HS-5 (cell line): ENCODE results near the gene CLN6.
"Not testable (repeated sequence)": the region's sequence is repeated elsewhere in the genome, so short reads cannot be mapped to it uniquely, and the experiment has no call there.

Experiments
- DNase-seq: peaks from one replicate; pipeline ENCODE4 v3.0.0-alpha.2; 2012; ENCODE audit warnings: low read depth

Gene CLN6

DNA sequence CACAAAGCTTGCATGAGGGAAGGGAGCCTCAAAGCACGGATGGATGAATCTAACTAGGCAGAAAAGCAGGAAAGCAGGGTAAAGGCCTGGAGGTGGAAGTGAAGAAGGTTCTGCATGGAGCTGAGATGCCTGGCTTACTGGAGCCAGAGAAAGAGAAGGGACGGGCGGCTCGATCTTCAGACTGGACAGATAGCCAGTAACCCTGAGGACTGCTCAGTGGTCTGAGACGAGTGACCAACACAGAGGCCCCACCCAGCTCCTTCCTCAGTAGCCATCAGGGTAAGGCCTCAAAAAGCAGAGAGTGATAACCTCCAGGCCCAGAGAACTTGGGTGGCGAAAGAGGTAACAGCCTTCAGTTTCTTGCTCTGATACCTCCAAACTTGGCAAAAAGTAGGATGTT, 6.4 kb downstream of the CLN6 start:
- no peak for DNase-seq

DNA sequence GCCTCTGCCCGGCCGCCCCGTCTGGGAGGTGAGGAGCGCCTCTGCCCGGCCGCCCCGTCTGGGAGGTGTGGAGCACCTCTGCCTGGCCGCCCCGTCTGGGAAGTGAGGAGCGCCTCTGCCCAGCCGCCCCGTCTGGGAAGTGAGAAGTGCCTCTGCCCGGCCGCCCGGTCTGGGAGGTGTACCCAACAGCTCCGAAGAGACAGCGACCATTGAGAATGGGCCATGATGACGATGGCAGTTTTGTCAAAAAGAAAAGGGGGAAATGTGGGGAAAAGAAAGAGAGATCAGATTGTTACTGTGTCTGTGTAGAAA, 7.1 kb downstream of the CLN6 start:
- DNase-seq, result not testable (repeated sequence)

DNA sequence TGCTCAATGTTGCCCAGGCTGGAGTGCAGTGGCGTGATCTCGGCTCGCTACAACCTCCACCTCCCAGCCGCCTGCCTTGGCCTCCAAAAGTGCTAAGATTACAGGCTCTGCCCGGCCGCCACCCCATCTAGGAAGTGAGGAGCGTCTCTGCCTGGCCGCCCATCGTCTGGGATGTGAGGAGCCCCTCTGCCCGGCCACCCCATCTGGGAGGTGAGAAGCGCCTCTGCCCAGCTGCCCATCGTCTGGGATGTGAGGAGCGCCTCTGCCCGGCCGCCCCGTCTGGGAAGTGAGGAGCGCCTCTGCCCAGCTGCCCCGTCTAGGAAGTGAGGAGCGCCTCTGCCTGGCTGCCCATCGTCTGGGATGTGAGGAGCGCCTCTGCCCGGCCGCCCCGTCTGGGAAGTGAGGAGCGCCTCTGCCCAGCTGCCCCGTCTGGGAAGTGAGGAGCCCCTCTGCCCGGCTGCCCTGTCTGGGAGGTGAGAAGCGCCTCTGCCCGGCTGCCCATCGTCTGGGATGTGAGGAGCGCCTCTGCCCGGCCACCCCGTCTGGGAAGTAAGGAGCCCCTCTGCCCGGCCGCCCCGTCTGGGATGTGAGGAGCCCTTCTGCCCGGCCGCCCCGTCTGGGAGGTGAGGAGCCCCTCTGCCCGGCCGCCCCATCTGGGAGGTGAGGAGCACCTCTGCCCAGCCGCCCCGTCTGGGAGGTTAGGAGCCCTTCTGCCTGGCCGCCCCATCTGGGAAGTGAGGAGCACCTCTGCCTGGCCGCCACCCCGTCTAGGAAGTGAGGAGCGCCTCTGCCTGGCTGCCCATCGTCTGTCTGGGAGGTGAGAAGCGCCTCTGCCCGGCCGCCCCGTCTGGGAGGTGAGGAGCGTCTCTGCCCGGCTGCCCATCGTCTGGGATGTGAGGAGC, 7.7 kb downstream of the CLN6 start:
- not testable (repeated sequence) for DNase-seq

DNA sequence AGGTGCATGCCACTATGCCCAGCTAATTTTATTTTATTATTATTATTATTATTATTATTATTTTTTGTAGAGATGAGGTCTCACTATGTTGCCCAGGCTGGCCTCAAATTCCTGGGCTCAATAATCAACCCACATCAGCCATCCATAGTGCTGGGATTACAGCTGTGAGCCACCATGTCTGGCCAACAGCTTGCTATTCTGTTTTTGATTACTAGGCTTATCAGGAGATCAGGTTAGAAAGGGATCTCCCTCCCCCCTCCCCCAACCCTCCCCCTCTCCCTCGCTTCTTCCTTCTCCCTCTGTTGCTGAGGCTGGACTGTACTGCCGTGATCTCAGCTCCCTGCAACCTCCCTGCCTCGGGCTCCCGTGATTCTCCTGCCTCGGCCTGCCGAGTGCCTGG, 8.6 kb downstream of the CLN6 start:
- DNase-seq, result no peak

DNA sequence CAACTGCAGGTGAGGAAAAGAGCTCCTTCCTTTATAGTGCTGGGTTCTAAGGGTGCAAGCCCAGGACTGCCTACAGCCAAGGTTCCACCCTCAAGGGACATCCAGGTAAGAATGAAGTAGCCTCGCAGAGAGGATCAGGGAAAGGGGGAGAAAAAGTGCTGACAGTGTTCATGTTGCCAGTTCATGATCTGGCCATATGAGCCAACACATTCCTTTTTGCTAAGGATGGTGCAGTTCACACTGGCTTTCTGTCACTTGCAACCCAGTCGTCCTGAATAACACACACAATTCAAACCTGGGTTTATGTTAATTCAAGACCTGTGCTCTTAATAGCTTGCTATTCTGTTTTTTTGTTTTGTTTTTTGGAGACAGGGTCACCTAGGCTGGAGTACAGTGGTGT, 9.0 kb downstream of the CLN6 start:
- DNase-seq, result no peak

DNA sequence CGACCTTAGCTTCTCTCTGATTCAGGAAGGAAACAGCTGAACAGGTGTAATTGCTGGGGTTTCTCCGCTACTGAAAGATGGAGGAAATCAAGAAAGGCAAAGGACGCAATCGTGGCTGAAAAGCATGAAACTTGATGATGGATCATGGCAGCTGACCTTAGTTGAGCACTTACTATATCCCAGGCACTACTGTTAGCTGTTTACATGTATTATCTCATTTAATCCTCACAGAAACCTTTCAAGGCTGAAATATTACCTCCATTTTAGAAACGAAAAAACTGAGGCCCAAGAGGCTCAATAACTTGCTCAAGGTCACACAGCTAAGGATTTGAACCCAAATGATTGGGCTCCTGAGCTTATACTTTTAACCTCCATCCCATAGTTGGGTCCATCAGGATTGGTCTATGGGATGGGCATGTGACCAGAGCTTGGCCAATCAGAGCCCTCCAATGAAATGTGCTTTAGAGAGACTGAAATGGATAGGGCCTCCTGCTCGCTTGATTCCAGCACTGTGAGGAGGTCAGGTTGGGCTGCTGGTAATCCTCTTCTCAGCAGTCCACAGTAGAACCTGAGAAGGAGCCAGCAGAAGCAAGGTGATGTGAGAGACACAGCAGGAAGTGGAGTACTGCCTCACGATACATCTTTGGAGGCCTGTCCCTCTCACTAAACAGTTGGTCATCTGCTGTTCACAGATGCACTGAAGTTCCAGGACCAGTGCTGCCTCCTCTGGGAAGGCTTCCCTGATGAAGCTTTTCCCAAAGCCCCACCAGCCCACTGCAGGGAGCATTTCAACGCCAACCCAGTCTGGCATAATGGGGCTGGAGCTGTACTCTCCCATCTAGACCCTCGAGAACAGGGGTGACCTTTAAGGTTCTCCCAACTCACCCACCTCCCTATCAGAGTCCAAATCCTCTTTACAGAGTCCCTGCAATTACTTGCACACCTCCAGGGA, 10.4 kb downstream of the CLN6 start:
- no peak for DNase-seq

DNA sequence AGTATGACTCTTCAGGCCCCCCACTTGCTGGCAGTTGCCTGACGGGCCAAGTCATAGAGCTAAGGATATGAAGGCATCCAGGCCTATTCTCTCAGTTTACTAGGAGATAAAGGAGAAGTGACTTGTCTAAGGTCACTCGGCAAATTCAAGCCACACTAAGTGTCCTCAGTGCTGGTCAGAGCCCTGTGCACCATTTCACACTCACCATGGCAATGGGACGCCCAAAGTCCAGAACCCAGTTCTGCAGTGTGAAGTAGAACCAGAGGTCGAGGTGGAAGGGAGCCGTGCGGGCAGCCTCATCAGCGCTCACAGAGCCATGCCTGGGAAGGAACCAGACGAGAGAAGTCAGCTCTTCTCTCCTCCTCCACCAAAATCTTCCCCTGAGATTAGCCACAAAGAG, 11.2 kb downstream of the CLN6 start:
- no peak for DNase-seq

DNA sequence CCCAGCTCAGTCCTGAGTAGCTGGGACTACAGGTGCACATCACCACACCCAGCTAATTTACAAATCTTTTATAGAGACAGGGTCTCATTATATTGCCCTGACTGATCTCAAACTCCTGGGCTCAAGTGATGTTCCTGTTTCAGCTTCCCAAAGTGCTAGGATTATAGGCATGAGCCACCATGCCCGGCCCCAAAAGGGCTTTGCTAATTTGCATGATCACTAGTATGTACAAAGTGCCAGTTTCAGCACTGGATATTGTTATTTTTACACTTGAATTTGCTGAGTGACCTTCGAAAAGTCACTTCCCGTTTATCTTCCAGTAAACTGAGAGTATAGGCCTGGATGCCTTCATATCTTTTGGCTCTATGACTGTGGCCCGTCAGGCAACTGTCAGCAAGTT, 12.2 kb downstream of the CLN6 start:
- DNase-seq, result no peak

DNA sequence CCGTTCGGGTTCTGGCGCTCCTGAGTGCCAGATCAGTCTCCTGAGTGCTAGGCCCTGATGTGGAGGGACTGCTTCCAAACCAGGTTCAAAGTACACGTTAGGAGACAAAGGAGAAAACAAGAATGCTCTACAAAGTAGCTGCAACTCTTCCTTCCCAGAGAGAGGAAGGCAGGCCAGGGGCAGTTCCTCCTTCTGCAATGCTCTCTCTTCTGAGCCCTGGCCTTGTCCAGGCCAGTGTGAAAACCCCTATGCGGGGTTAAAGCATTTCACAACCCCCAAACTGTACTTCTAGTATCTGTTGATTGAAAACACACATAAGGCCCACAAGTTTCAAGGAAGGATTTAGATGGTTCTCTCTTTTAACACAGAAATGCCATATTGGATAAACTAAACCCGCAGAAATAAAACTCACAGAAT, 14.7 kb downstream of the CLN6 start:
- DNase-seq, result no peak

DNA sequence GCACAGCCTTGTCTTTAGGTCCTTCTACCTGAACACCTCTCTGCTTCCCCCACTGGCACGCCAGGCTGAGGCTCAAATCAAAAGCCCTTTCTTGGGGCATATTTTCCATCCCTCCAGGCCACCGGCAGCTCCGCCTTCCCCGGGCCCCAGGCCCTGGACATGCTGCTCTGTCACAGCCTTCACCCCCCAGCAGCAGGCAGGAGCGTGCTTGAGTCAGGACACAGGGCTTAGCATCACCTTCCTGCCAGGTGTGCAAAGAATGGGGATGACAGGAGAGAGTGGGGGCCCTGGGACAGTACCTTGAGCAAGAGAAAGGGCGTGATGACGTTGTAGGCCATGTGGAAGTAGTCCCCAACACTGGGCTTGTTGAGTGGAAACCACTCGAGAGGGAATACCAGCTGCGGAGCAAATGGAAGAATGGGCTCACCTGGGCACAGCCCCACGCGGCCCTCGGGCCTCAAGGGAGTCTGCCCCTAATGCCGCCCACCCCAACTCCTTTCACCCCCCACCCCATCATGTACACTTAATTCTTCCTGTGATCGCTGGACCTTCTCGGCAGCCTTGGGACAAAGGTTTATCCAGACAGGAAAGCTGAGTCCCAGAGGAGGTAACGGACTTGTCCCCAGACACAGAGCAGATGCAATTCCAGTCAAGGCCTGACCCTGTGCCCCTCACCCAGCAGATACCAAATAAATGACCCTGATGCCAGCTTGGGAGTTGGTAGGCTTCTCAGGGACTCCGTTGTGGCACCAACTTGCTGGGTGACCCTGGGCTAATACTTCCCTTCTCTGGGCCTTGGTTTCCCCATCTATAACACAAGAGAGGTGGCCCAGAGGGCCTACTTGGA, 15.3 kb downstream of the CLN6 start:
- DNase-seq, result no peak

DNA sequence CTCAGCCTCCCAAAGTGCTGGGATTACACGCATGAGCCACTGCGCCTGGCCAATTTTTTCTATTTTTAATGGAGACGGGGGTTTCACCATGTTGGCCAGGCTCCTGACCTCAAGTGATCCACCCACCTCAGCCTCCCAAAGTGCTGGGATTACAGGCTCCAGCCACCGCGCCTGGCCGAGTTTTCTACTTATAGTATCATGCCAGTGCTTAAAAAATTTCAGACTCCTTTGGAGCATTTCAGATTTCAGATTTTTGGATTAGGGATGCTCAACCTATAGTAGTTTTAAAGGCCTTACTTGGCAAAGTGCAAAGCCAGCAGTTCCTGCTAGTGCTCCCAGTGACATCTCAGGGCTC, 16.1 kb downstream of the CLN6 start:
- DNase-seq, result not testable (repeated sequence)

DNA sequence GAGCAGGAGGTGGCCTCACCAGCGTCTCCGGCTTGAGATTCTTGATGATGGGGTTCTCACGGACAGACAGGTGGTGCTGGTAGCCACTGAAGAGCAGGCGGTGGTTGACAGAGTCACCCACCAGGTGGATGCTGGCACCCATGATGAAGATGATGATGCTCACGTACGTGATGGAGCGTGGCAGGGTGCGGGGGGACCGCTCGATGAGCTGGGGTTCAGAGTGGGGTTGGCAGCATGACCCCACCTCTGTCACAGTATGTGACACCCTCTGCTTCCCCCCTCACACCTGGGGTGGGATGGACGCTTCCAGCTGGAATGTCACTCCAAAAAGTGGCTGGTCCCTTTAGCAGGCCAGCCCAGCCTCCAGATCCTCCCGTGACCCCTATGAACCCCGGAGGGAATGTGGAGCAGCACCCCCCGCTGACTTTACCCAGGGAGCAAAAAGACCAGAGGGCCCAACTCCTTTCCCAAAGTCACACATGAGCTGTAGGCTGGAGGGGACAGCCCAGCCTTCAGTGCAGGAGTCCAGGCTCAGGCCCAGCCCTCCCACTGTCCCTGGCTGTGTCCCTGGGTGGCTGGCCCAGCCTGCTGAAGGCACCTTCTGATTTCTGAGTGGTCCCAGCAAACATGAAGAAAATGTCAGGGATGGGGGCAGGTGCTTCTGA, 17.7 kb downstream of the CLN6 start:
- DNase-seq, result no peak

DNA sequence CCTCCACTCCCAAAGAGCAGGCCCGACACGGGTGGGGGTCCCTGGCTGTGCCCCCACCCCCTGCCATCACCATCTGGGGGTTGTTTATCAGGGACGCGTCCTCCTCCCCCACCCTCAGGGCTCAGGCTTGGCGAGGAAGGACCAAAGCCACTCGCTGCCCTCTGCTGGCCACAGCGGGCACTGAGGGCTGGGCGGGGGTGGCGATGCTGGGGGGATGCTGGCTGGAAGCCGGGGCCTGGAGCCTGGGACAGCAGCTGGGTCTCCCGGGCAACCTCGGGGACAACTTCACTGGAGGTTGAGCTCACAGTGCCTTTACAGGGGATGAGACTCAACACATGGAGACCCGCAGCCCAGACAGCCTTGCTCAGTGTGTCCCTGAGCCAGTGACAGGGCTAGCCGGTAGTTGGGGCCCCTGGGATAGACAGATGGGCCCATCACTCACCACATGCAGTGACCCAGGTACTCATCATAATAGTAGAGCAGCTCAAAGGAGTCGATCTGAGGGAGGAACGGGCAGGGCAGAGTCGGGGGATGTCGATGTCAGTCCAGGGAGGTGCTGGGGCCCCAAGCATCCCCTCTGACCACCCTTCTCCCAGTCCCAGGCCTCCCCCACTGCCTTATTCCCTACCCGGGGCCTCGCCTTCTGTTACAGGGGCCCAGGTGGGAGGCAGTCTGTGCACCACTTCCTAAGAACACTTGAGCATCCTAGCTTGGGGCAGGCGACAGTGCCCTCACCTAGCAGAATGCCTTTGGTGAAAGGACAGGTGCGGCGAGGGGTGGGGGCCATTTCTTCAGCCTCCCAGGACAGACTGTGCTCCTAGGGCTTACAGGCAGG, 18.5 kb downstream of the CLN6 start:
- DNase-seq, result no peak

DNA sequence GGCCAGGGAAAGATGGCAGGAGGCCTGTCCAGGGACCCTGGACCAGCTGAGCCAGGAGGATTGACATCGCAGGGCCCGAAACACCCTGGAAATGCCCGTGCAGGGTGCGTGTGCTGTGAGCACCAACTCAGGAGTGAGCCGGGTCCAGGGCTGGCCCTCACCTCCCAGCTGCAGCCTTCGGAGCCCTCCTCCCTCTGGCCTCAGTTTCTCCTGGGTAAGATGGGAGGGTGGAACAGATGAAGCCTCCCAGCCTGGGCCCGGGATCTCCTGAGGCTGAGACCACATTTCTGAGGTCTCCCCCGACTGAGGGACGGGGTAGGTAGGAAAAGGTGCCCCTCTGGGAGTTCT, 19.1 kb downstream of the CLN6 start:
- DNase-seq, result no peak

DNA sequence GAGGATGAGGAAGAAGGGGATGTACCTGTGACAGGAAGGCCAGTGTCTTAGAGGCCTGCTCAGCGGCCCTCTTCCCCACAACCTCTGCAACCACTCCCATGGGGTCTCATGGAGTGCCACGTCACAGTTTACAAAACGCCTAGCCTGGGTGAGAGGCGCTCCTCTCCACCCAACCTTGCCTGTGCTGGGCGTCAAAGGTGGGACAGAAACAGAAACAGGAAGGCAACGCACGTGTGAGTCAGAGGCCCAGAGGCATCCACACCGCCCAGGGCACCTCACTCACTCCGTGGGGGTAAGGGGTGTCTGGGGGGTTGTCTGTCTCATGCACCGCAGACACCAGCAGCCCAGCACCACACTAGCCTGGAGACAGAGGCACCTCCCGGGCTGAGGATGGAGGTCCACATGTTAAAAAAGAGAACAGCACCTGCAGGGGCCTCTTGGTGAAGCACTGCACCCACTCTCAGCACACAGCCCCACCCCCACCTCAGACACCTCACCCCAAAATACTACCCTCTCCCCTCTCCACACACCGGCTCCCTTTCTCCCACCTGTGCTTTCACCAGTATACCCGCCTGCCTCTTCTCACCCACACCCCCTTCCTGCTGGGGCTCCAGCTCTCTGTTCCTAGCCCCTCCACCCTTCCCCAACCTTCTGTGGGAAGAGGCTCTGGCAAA, 19.7 kb downstream of the CLN6 start:
- DNase-seq, result no peak

DNA sequence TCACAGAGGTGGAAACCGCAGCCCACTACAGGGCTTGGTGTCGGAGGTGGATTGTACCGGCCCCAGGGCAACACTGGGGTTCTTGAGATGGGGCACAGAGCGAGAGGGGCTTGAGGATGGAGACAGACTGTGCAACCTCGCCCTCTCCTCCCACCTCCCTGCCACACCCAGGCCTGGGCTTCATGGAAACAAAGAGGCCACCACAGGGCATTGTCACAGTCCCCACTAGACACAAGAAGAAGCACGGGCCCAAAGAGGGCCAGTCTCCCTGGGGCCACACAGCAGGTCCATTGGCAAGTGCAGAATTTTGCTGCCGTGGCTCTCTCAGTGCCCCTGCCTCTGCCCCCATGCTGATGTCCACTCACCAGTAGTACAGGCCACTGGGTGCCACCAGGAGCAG, 20.3 kb downstream of the CLN6 start:
- no peak for DNase-seq

DNA sequence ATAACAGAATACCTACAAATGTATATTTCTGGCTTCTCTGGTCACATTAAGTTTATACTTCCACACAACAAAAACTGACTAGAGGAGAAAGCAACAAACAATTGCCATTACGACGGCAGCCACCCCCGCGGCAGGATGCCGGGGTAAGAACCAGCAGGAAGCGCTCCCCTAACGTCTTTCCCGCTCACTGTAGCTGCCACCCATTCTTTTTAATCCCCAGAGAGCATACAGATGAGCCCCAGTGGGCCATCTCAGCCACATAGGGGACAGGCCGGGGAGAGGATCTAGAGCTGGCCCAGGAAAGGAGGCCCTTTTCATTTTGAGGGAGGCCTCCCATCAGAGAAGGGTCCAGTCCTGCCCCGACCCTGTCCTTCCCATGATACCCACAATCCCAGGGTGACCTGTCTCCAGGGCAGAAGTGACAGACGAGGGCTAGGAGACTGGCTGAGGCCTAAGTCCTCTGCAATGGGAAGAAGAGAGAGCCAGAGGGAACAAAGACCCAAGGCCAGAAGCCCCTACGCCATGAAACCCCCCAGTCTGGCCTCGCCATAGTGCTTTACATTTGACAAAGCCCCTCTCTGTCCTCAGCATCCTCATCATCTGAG, 20.8 kb downstream of the CLN6 start:
- DNase-seq, result no peak

DNA sequence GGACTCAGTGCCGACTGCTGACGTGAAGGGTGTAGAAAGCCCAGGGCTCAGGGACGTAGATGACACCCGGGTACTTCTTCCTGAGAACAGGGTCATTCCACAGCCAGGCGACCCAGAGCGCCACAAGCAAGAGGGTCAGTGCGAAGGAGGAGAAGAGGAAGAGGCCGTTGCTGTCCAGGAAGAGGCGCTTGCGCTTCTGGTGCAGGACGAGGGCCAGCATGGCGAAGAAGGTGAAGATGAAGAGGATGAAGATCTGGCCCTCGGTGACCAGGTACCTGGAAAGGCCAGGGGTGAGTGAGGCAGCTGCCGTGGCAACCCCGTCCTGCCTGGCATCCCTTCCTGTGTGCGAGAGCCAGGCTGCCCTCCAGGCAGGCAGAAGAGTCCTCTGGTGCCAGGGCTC, 21.4 kb downstream of the CLN6 start:
- DNase-seq, result no peak

DNA sequence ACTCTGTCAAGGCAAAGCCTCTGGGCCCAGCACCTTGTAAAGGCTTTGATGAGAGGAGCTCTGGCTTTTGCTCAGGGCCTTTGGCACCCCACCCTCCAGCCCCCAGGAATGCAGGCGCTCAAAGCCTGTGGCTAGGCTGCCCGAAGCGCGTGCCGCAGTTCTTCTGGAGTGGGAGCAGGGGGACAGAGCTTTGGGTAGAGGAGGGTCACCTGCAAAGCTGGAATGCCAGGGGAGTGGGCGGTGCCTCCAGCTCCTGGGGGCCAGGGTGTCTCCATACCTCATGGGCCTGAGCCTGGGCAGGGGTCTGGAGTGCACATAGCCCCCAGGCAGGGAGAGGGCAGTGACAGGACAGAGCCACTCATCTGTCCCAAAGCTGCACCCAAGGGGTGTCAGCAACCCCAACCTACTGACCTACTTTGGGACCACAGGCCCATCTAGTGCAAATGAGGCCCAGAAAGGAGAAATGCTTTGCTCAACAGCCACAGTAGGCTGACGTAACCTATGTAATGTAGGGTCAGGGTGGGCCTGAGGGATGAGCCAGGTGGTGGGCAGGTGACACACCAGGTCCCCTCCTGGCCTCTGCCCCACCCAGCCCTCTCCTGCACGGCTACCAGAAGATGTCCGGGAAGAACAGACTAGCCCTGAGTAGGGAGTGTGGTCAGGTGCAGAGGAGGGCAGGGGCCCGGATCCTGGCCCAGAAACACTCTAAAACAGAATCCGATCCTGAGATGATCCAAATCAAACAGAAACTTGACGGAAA, 22.2 kb downstream of the CLN6 start:
- no peak for DNase-seq
